Heart left ventricle (tissue), 16 donors: ENCODE data around the gene ACOT6. TPM values are rescaled to one million over a fixed set of nuclear protein-coding genes. Genes with fewer than 3 reads are reported as not detected.
"Not testable (repeated sequence)": the region's sequence is repeated elsewhere in the genome, so short reads cannot be mapped to it uniquely, and the experiment has no call there.

Experiments used
- ATAC-seq, 4 donors: fragments of 200-7000 bp; cut with Tn5 transposase; one replicate each; pipeline ENCODE4 v1.9.1; 2020 to 2022; ENCODE audit warnings: moderate library complexity in 4 of 4, mild to moderate bottlenecking in 3 of 4, moderate number of reproducible peaks in 1 of 4
- DNase-seq, 5 donors: peaks; one replicate each; pipeline ENCODE4 v3.0.0-alpha.2; 2020
- H3K27ac ChIP-seq, 12 donors: fragments of 200-600 bp; sonication (generic) in 4 of 12; one replicate each; pipeline versions ENCODE4 v1.5.0 to v1.8.0; 2016 to 2022; ENCODE audit warnings: mild to moderate bottlenecking in 2 of 12
- H3K27me3 ChIP-seq, 9 donors: fragments of 200-600 bp; sonication (generic) in 2 of 9; one replicate each; pipeline versions ENCODE4 v1.5.1 to v1.8.0; 2016 to 2022; ENCODE audit warnings: mild to moderate bottlenecking in 3 of 9
- H3K36me3 ChIP-seq, 9 donors: fragments of 200-600 bp; sonication (generic) in 2 of 9; one replicate each; pipeline versions ENCODE4 v1.5.0 to v1.8.0; 2018 to 2022; ENCODE audit warnings: mild to moderate bottlenecking in 2 of 9
- H3K4me1 ChIP-seq, 12 donors: fragments of 200-600 bp; sonication (generic) in 4 of 12; one replicate each; pipeline versions ENCODE4 v1.5.0 to v1.8.0; 2016 to 2022; ENCODE audit warnings: mild to moderate bottlenecking in 3 of 12
- H3K4me3 ChIP-seq, 12 donors: fragments of 200-600 bp; sonication (generic) in 4 of 12; one replicate each; pipeline versions ENCODE4 v1.5.0 to v1.8.0; 2017 to 2022; ENCODE audit warnings: mild to moderate bottlenecking in 9 of 12, moderate library complexity in 4 of 12
- H3K9me3 ChIP-seq, 12 donors: fragments of 200-600 bp; sonication (generic) in 4 of 12; one replicate each; pipeline versions ENCODE4 v1.5.0 to v1.8.0; 2016 to 2022; ENCODE audit warnings: mild to moderate bottlenecking in 1 of 12
- POLR2A ChIP-seq, 2 donors: fragments of 450-650 bp; IDR thresholded peaks; one replicate each; pipeline ENCODE4 v1.6.1; 2017; ENCODE audit warnings: antibody characterized with exemption in 2 of 2, mild to moderate bottlenecking in 2 of 2, moderate library complexity in 2 of 2
- WGBS, 4 donors: extraction: QIAGEN DNeasy Blood & Tissue Kit in 2 of 4; methylation state at CpG; one replicate each; pipeline versions ENCODE4 v1.1.5 to v1.1.7; 2013 to 2018; 5-methylcytosine and 5-hydroxymethylcytosine counted together
- intact Hi-C, 10 donors: fragments of 100-400 bp; cut with DNase I; formaldehyde crosslinking; loops; one replicate each; pipeline versions ENCODE4 v1.11.1 to v1.14.2; 2022
- polyA plus RNA-seq, 2 donors: library from polyadenylated mRNA; stranded (reverse); fragments of 200-250 nt; gene quantifications; one replicate each; pipeline ENCODE4 v1.2.3, GENCODE V29; 2013
- total RNA-seq, 9 donors: library from RNA; depleted of rRNA in 2 of 9; stranded (reverse); fragments of >200 nt in 2 of 9; fragmentation: NEBNext Ultra II Directional in 3 of 9; extraction: Animal tissue kit (Norgen Biotek cat#: 25700) in 3 of 9; gene quantifications; one replicate each; pipeline versions ENCODE4 v1.1.0 to v1.2.4, GENCODE V29; 2016 to 2023
- TF ChIP-seq, protein P1 (sequence below), 12 donors: fragments of 200-600 bp; sonication (generic) in 4 of 12; IDR thresholded peaks; one replicate each; pipeline versions ENCODE4 v1.5.0 to v1.8.0; 2018 to 2022; ENCODE audit warnings: antibody characterized with exemption in 12 of 12, mild to moderate bottlenecking in 5 of 12
- donor health status: ischemic (EF 13 %, LVEDD 7.1; RV severe dilation, severe dysfunction).
- donor health status: healthy with polysubstance abuse.
- donor health status: DM: no; HTN: yes; CAD: no.
- donor health status: DM: no; HTN: no; CAD: no.
- donor health status: ischemic (EF 25% LVEDD 6.9; RV normal size, moderate dysfunction).
- donor health status: ischemic (EF 25% LVEDD 5.7; RV mildly dilated, moderate dysfunction).
- donor health status: healthy.
- donor health status: DM: yes; HTN: yes; CAD: no.
- donor health status: ischemic (EF 35%, LVEDD 5.7; RV mildly dilated, moderate dysfunction).
- donor health status: nonischemic (EF 11% LVEDD 7.7; RV severe dilation, severe dysfunction).
- donor health status: DM: yes; HTN: yes; CAD: no.
- donor health status: PGD.
- donor health status: ischemic (EF 29% LVEDD 5.4; RV normal size, mild dysfunction).
- donor health status: nonischemic (EF 23%, LVEDD 6.1; RV moderate dilation, normal function).

The ACOT6 gene
- total and polyA plus RNA-seq, 11 donors = 0.36 TPM; not detected in 10

GRCh38 chr14:73644531-73645247 is 32.4 kb downstream of the ACOT6 start, which contains the start of gene DNAL1:
Gene DNAL1, plus strand, starts transcription at chr14:73644986. Its CDS starts 54 bp downstream, at chr14:73645040.
- peak in 1 of 2 donors; percentile 73 for TF ChIP-seq POLR2A (IDR thresholded peaks at IDR 0.05)
- TF ChIP-seq, protein P1, sequence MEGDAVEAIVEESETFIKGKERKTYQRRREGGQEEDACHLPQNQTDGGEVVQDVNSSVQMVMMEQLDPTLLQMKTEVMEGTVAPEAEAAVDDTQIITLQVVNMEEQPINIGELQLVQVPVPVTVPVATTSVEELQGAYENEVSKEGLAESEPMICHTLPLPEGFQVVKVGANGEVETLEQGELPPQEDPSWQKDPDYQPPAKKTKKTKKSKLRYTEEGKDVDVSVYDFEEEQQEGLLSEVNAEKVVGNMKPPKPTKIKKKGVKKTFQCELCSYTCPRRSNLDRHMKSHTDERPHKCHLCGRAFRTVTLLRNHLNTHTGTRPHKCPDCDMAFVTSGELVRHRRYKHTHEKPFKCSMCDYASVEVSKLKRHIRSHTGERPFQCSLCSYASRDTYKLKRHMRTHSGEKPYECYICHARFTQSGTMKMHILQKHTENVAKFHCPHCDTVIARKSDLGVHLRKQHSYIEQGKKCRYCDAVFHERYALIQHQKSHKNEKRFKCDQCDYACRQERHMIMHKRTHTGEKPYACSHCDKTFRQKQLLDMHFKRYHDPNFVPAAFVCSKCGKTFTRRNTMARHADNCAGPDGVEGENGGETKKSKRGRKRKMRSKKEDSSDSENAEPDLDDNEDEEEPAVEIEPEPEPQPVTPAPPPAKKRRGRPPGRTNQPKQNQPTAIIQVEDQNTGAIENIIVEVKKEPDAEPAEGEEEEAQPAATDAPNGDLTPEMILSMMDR (IDR thresholded peaks at IDR 0.05) = peak in 1 of 12 donors; percentile 9
- DNase-seq = peak; percentile 94 to 97 (median 95)
- no peaks in the 10 kb centered on the region for H3K27me3 ChIP-seq
- no peaks in the 10 kb centered on the region for H3K9me3 ChIP-seq
- H3K4me3 ChIP-seq = peak within 1 kb of the TSS; percentile 52 to 87 (median 78)
- H3K4me1 ChIP-seq = peaks cover 0 to 18% (median 14%) of the 10 kb centered on the region in 12 donors
- WGBS, 4 donors = 0 to 1% (median 0%) methylated on average over 40 to 43 of the region's 43 CpGs
- intact Hi-C loops = loop anchor here in 2 of 10 donors (5.0 to 10.0 kb wide), 2 partner anchors 68 to 70 kb away; partner anchors contain the start of gene PNMA1 (in 2 of the 2)
- ATAC-seq = peak; percentile 99 to 100 (median 100)
- peak within 1 kb of the TSS; percentile 74 to 94 (median 89) for H3K27ac ChIP-seq
- H3K36me3 ChIP-seq = no peaks in the 10 kb centered on the region

DNA sequence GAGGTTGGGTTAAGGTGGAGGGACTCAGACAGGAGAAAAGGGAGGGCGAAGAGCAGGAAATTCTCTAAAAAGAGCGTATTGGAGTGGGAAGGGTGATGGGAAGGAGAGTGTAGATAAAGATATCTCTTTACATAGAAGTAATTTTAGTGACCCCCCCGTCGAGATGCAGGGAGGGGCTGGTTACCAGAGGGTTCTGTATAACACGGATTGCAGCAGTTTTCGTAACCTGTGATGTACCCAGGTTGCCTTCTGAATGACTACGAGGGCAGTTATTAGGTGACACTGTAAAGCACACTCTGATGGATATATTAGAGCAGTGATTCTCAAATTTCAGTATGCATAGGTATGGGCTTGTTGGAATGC is 32.9 kb downstream of the ACOT6 start:
- H3K36me3 ChIP-seq = no peaks in the 10 kb centered on the region
- peaks cover 0 to 18% (median 14%) of the 10 kb centered on the region in 12 donors for H3K4me1 ChIP-seq
- DNase-seq = no peak
- no peaks in the 10 kb centered on the region for H3K27me3 ChIP-seq
- peak overlapping the region in 11 of 12 donors; percentile 64 to 94 (median 89) for H3K27ac ChIP-seq
- WGBS, 4 donors = 6 to 9% (median 7%) methylated on average over 7 of the region's 7 CpGs
- H3K4me3 ChIP-seq = peak overlapping the region; percentile 52 to 87 (median 78)
- no peak for ATAC-seq
- TF ChIP-seq POLR2A (IDR thresholded peaks at IDR 0.05) = no peak
- TF ChIP-seq, protein P1 (IDR thresholded peaks at IDR 0.05) = no peak
- H3K9me3 ChIP-seq = no peaks in the 10 kb centered on the region
- intact Hi-C loops = loop anchor here in 2 of 10 donors (5.0 to 10.0 kb wide), 2 partner anchors 67 to 70 kb away; partner anchors contain the start of gene PNMA1 (in 2 of the 2)

GRCh38 chr14:73651005-73651404 is 38.7 kb downstream of the ACOT6 start:
- H3K27me3 ChIP-seq = no peaks in the 10 kb centered on the region
- H3K4me1 ChIP-seq = peaks cover 0 to 2% (median 0%) of the 10 kb centered on the region in 12 donors
- H3K4me3 ChIP-seq = no peak overlapping the region
- intact Hi-C loops = no loop called here
- TF ChIP-seq, protein P1 (IDR thresholded peaks at IDR 0.05) = no peak
- no peak for TF ChIP-seq POLR2A (IDR thresholded peaks at IDR 0.05)
- no peaks in the 10 kb centered on the region for H3K9me3 ChIP-seq
- DNase-seq = no peak
- no peak for ATAC-seq
- peaks cover 0 to 30% (median 2%) of the 10 kb centered on the region in 9 donors for H3K36me3 ChIP-seq
- no peak overlapping the region for H3K27ac ChIP-seq

GRCh38 chr14:73655851-73656250 is 43.5 kb downstream of the ACOT6 start:
- Histone ChIP-seq H3K27ac (no peak overlapping the region), H3K4me3 (no peak overlapping the region), H3K4me1 (no peaks in the 10 kb centered on the region), H3K27me3 (no peaks in the 10 kb centered on the region), H3K9me3 (no peaks in the 10 kb centered on the region), H3K36me3 (peaks cover 0 to 49% (median 8%) of the 10 kb centered on the region in 9 donors)
- WGBS, 4 donors = 93 to 100% (median 97%) methylated on average over 1 of the region's 1 CpG
- TF ChIP-seq, protein P1 (IDR thresholded peaks at IDR 0.05) = no peak
- no peak for TF ChIP-seq POLR2A (IDR thresholded peaks at IDR 0.05)
- DNase-seq (no peak), ATAC-seq (no peak)
- intact Hi-C loops = no loop called here

DNA sequence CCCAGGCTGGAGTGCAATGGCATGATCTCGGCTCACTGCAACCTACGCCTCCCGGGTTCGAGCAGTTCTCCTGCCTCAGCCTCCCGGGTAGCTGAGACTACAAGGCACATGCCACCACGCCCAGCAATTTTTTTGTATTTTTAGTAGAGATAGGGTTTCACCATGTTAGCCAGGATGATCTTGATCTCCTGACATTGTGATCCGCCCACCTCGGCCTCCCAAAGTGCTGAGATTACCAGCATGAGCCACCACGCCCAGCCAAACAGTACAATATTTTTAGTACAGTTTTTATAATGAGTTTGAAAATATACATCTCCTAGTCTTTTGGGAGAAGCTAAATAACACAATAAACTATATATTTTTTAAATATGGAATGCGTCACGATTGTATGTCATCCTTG is 46.9 kb downstream of the ACOT6 start:
- 91 to 98% (median 97%) methylated on average over 11 of the region's 11 CpGs for WGBS, 4 donors
- H3K27me3 ChIP-seq, H3K27ac ChIP-seq, H3K4me1 ChIP-seq, H3K4me3 ChIP-seq, H3K9me3 ChIP-seq, DNase-seq, intact Hi-C loops, ATAC-seq: not testable (repeated sequence)
- peaks cover 0 to 60% (median 16%) of the 10 kb centered on the region in 9 donors for H3K36me3 ChIP-seq
